ENCODE results near the gene KCMF1. TPM values are rescaled to one million over a fixed set of nuclear protein-coding genes. Genes with fewer than 3 reads are reported as not detected.

Gene KCMF1
- total and polyA plus RNA-seq, 2 of the 13 experiments (the other 11 are each of a cell fraction or from before 2014, with no cell fraction given): 62.1 to 116 TPM

- TF ChIP-seq ZKSCAN8 (CRISPR knock-in tag; IDR thresholded peaks at IDR 0.05; ENCODE audit: borderline replicate concordance) (no peak), RBAK (CRISPR knock-in tag; IDR thresholded peaks at IDR 0.05) (no peak), ZNF432 (CRISPR knock-in tag; IDR thresholded peaks at IDR 0.05; ENCODE audit: borderline replicate concordance) (no peak), POLR2A (IDR thresholded peaks at IDR 0.05; ENCODE audit: insufficient read depth in 1 of 2, low read depth in 2 of 2, low read length in 2 of 2) (no peak), MLLT10 (CRISPR knock-in tag; IDR thresholded peaks at IDR 0.05) (no peak), KDM3A (CRISPR knock-in tag; IDR thresholded peaks at IDR 0.05; ENCODE audit: low read depth) (no peak), ZNF30 (CRISPR knock-in tag; IDR thresholded peaks at IDR 0.05) (no peak)
Measured at GRCh38 chr2:85091838-85092237, 120.9 kb downstream of the KCMF1 start (continued).

- intact Hi-C loops (cut with micrococcal nuclease; ENCODE audit: unreplicated experiment) (no loop called here), in situ Hi-C loops (cut with HindIII; ENCODE audit: extremely low pct_ligation_motif_present, low pct_unique_long_range_greater_than_20kb) (no loop called here)
- FAIRE-seq (no peak), ATAC-seq (no peak), DNase-seq (ENCODE audit: low spot score) (no peak)
- H3K9ac ChIP-seq (ENCODE audit: insufficient read depth, low read depth, low read length): no peak overlapping the region
- 46% methylated on average over 2 of the region's 2 CpGs for WGBS (ENCODE audit: low lambda C conversion rate)
- H2AFZ ChIP-seq (ENCODE audit: low read length): no peak overlapping the region
- no peaks in the 10 kb centered on the region for H3K4me1 ChIP-seq (ENCODE audit: insufficient read depth, low read length)
- H3K4me2 ChIP-seq (ENCODE audit: low read depth, low read length): no peak overlapping the region
- H3K36me3 ChIP-seq (replicated peaks in 1 of 2; ENCODE audit: control insufficient read depth in 1 of 2, insufficient read depth in 2 of 2, low read length in 2 of 2): no peaks in the 10 kb centered on the region
- no peak overlapping the region for H3K27ac ChIP-seq (ENCODE audit: extremely low read length, insufficient read depth, low read length)
- POLR2A ChIA-PET: no interaction called here
- no peaks in the 10 kb centered on the region for H4K20me1 ChIP-seq (ENCODE audit: insufficient read depth, low read length)
- CTCF ChIA-PET (ENCODE audit: low intra/inter-chr PET ratio, low total read pairs): no interaction called here
- no peak overlapping the region for H3K4me3 ChIP-seq (replicated peaks in 1 of 3; ENCODE audit: insufficient read depth in 1 of 3, low read depth in 2 of 3, low read length in 3 of 3)
- H3K27me3 ChIP-seq (ENCODE audit: control insufficient read depth in 1 of 2, insufficient read depth in 2 of 2, low read length in 2 of 2): peaks cover 2 to 9% of the 10 kb centered on the region in 2 experiments; a peak in 1 of 5 replicates
- TF ChIP-seq HOMEZ (CRISPR knock-in tag; IDR thresholded peaks at IDR 0.05; ENCODE audit: low read depth) (no peak), ZNF770 (CRISPR knock-in tag; IDR thresholded peaks at IDR 0.05) (peak; percentile 38; the same call in 1 of the 2 replicates)
- H3K79me2 ChIP-seq (ENCODE audit: insufficient read depth, low read length): no peaks in the 10 kb centered on the region
- no TSS peak for BruUV-seq (replicated peaks)
- H3K9me3 ChIP-seq (ENCODE audit: low read length): no peaks in the 10 kb centered on the region
Measured at GRCh38 chr2:85095094-85095493, 124.1 kb downstream of the KCMF1 start.
